ENCODE results near the gene HYAL3. TPM values are rescaled to one million over a fixed set of nuclear protein-coding genes. Genes with fewer than 3 reads are reported as not detected.

The HYAL3 gene
- total RNA-seq, 1 donor from 2014 or later, result 8.1 TPM

DNA sequence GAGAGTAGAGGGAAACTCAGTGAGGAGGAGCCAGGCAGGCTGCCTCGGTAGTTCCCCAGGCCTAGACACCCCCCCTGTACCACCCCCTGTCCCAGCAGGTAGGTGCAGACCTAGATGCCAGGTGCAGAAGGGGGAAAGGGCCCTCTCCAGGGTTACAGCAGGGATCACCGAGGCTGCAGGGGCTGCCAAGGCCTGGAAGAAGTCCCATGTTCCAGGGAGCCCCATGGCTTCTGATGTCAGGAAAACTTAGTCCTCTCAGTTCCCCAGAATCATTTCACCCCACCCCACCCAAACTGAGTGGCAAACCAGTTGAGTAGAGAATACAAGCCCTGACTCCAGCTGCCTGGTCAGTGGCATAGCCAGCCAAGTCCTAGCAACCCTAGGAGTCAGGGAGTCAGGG is 37.7 kb downstream of the HYAL3 start:
- intact Hi-C loops (cut with DNase I), result no loop called here
- no peak for DNase-seq (ENCODE audit: extremely low spot score in 2 of 2)
- TF ChIP-seq POLR2A (IDR thresholded peaks at IDR 0.05), result no peak
- TF ChIP-seq POLR2AphosphoS5 (IDR thresholded peaks at IDR 0.05; ENCODE audit: insufficient read depth in 1 of 2, low read depth in 1 of 2), result no peak
- TF ChIP-seq CTCF (IDR thresholded peaks at IDR 0.05), result no peak
- Histone ChIP-seq H3K4me3 (no peak overlapping the region), H3K27me3 (no peaks in the 10 kb centered on the region), H3K27ac (peak overlapping the region; percentile 98), H3K36me3 (peaks cover 0 to 21% of the 10 kb centered on the region in 2 donors), H3K9me3 (no peaks in the 10 kb centered on the region), H3K4me1 (peaks cover 62% of the 10 kb centered on the region)

- peaks cover 57% of the 10 kb centered on the region for H3K4me1 ChIP-seq
- H3K9me3 ChIP-seq, result no peaks in the 10 kb centered on the region
- no peak for DNase-seq (ENCODE audit: extremely low spot score in 2 of 2)
- TF ChIP-seq CTCF (IDR thresholded peaks at IDR 0.05) (no peak), POLR2AphosphoS5 (IDR thresholded peaks at IDR 0.05; ENCODE audit: insufficient read depth in 1 of 2, low read depth in 1 of 2) (no peak), POLR2A (IDR thresholded peaks at IDR 0.05) (no peak)
- peak overlapping the region; percentile 98 for H3K27ac ChIP-seq
- H3K27me3 ChIP-seq, result no peaks in the 10 kb centered on the region
- peak overlapping the region; percentile 54 to 61 for H3K4me3 ChIP-seq
- intact Hi-C loops (cut with DNase I), result no loop called here
- peaks cover 0 to 26% of the 10 kb centered on the region in 2 donors for H3K36me3 ChIP-seq
Observed at GRCh38 chr3:50260942-50261441, 38.2 kb downstream of the HYAL3 start.

DNA sequence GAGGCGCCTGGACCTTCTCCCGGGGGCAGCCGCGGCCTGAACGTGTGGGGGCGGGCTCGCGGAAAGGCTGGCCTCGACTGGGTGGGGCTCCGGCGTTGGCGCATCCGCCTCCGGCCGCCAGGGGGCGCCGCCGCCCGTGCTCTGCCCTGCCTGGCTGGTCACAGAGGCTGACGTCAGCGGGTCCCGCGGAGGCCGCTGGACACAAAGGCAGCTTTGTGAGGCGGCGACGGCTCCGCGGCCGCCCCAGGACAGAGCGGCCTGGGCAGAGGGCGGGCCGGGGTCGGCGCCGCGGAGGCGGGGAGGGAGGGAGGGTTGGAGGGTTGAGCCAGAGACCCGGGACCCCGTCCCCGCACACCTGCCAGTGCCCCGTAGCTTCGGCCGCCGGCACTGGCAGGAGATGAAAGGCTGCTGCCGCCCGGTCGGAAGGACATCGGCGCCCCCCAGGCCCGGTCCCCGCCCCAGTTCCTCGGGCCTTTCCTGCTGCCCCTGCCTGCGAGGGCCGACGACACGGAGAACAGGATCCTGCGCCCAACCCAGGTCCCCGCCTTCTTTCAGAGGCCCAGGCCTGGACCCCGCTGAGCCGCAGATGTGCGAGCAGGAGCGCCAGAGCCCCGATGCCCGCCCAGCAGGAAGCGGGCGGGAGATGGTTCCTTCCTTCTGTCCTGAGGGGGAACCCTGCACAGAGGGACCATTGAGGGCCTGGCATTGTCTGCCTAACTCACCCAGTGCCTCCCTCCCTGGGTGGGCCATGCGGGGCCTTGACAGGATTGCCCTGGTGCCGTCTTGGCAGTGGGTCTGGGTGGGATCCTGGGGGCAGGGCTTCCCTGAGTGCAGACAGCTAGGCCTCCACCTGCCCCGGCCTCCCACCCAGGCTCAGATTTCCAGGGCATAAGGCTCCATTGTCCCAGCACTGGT is 38.9 kb downstream of the HYAL3 start:
- Histone ChIP-seq H3K27ac (peak overlapping the region; percentile 98), H3K36me3 (peaks cover 0 to 27% of the 10 kb centered on the region in 2 donors), H3K9me3 (no peaks in the 10 kb centered on the region), H3K27me3 (no peaks in the 10 kb centered on the region), H3K4me3 (peak overlapping the region; percentile 54 to 61), H3K4me1 (peaks cover 57% of the 10 kb centered on the region)
- intact Hi-C loops (cut with DNase I), result no loop called here
- DNase-seq (ENCODE audit: extremely low spot score in 2 of 2), result no peak
- TF ChIP-seq POLR2AphosphoS5 (IDR thresholded peaks at IDR 0.05; ENCODE audit: insufficient read depth in 1 of 2, low read depth in 1 of 2) (peak in 1 of 2 donors; percentile 71), CTCF (IDR thresholded peaks at IDR 0.05) (peak; percentile 92 to 99 (median 95)), POLR2A (IDR thresholded peaks at IDR 0.05) (peak in 1 of 2 donors; percentile 82)

GRCh38 chr3:50259432-50260026 is 39.7 kb downstream of the HYAL3 start:
- no peak for TF ChIP-seq POLR2A (IDR thresholded peaks at IDR 0.05)
- no peak for TF ChIP-seq POLR2AphosphoS5 (IDR thresholded peaks at IDR 0.05; ENCODE audit: insufficient read depth in 1 of 2, low read depth in 1 of 2)
- TF ChIP-seq CTCF (IDR thresholded peaks at IDR 0.05), result no peak
- intact Hi-C loops (cut with DNase I), result loop anchor here (5.0 kb wide), 1 partner anchor 63 kb away; the partner anchor contains the start of gene HYAL2
- Histone ChIP-seq H3K4me3 (peak overlapping the region in 1 of 2 donors; percentile 54), H3K27ac (peak overlapping the region; percentile 98), H3K36me3 (peaks cover 0 to 27% of the 10 kb centered on the region in 2 donors), H3K4me1 (peaks cover 57% of the 10 kb centered on the region), H3K27me3 (no peaks in the 10 kb centered on the region), H3K9me3 (no peaks in the 10 kb centered on the region)
- DNase-seq (ENCODE audit: extremely low spot score in 2 of 2), result no peak

All from vagina (tissue), 2 donors.